Tibial artery (tissue), 4 donors: ENCODE data around the gene GLMN.

Experiments
- DNase-seq, 2 donors: peaks; one replicate each; pipeline ENCODE4 v3.0.0-alpha.2; 2019
- H3K27ac ChIP-seq, 2 donors: fragments of 200-600 bp; sonication (generic) in 1 of 2; 1 replicate in 1 of 2; 2 replicates in 1 of 2; pipeline ENCODE4 v1.5.1; 2018 to 2019; ENCODE audit warnings: mild to moderate bottlenecking in 1 of 2
- H3K27me3 ChIP-seq, 2 donors: fragments of 200-600 bp; sonication (generic) in 1 of 2; one replicate each; pipeline versions ENCODE4 v1.5.1 to v1.6.0; 2016 to 2019
- H3K36me3 ChIP-seq, 3 donors: fragments of 200-600 bp; sonication (generic) in 2 of 3; one replicate each; pipeline ENCODE4 v1.5.1; 2016 to 2019; ENCODE audit warnings: mild to moderate bottlenecking in 2 of 3
- H3K4me1 ChIP-seq, 4 donors: fragments of 200-600 bp; sonication (generic) in 2 of 4; 1 replicate in 3 of 4; 2 replicates in 1 of 4; pipeline ENCODE4 v1.5.1; 2016 to 2019
- H3K4me3 ChIP-seq, 2 donors: fragments of 200-600 bp; sonication (generic) in 1 of 2; 1 replicate in 1 of 2; 2 replicates in 1 of 2; pipeline ENCODE4 v1.5.1; 2018 to 2019; ENCODE audit warnings: mild to moderate bottlenecking in 2 of 2
- H3K9me3 ChIP-seq, 3 donors: fragments of 200-600 bp; sonication (generic) in 1 of 3; one replicate each; pipeline ENCODE4 v1.5.1; 2016 to 2019
- CTCF ChIP-seq, 2 experiments: fragments of 200-600 bp in 1 of 2; fragments of 450-650 bp in 1 of 2; IDR thresholded peaks; one replicate each; pipeline ENCODE4 v1.5.1; 2017 to 2019; ENCODE audit warnings: antibody characterized with exemption in 2 of 2, mild to moderate bottlenecking in 1 of 2, moderate library complexity in 1 of 2
- intact Hi-C: fragments of 100-400 bp; cut with DNase I; formaldehyde crosslinking; loops from one replicate; pipeline ENCODE4 v1.15.0; 2023; ENCODE audit warnings: low total_unique reads

Gene GLMN

GRCh38 chr1:92210701-92211100, 88.1 kb downstream of the GLMN start:
- H3K4me3 ChIP-seq: no peak overlapping the region
- intact Hi-C loops: no loop called here
- peaks cover 0 to 10% (median 3%) of the 10 kb centered on the region in 3 donors for H3K9me3 ChIP-seq
- TF ChIP-seq CTCF (IDR thresholded peaks at IDR 0.05): no peak
- H3K36me3 ChIP-seq: no peaks in the 10 kb centered on the region
- no peaks in the 10 kb centered on the region for H3K4me1 ChIP-seq
- no peak overlapping the region for H3K27ac ChIP-seq
- DNase-seq: no peak
- no peaks in the 10 kb centered on the region for H3K27me3 ChIP-seq

DNA sequence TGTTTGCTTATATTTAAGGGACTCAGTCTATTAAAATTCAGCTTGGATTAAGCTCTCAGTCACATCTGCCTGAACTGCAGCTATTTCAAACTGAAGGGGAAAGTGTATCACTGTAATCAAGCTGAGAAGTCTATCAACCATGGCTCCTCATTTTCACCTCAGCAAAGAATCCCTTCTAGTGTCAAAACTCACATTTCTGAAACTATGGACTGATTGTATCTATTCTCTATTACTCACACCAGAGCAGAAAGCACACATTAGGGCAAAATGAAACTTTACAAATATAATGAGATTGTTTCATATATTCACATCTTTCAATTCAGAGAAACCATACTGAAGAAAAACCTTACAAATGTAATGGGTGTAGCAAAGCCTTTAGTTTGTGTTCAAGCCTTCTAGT, 95.7 kb downstream of the GLMN start:
- Histone ChIP-seq H3K4me3 (no peak overlapping the region), H3K4me1 (no peaks in the 10 kb centered on the region), H3K36me3 (no peaks in the 10 kb centered on the region), H3K9me3 (peaks cover 0 to 10% (median 3%) of the 10 kb centered on the region in 3 donors), H3K27ac (no peak overlapping the region), H3K27me3 (no peaks in the 10 kb centered on the region)
- TF ChIP-seq CTCF (IDR thresholded peaks at IDR 0.05): no peak
- DNase-seq: no peak
- intact Hi-C loops: no loop called here

- Histone ChIP-seq H3K27ac (no peak overlapping the region), H3K9me3 (peaks cover 0 to 10% (median 0%) of the 10 kb centered on the region in 3 donors), H3K27me3 (no peaks in the 10 kb centered on the region), H3K36me3 (no peaks in the 10 kb centered on the region), H3K4me1 (no peaks in the 10 kb centered on the region), H3K4me3 (no peak overlapping the region)
- DNase-seq: no peak
- intact Hi-C loops: no loop called here
- TF ChIP-seq CTCF (IDR thresholded peaks at IDR 0.05): no peak
These were observed 96.8 kb downstream of the GLMN start for GRCh38 chr1:92201973-92202372.
